ENCODE results near the gene IRAK1BP1. TPM values are rescaled to one million over a fixed set of nuclear protein-coding genes. Genes with fewer than 3 reads are reported as not detected.
"Not testable (repeated sequence)": the region's sequence is repeated elsewhere in the genome, so short reads cannot be mapped to it uniquely, and the experiment has no call there.

IRAK1BP1 gene
- total RNA-seq, 4 donors from 2014 or later: 3.6 to 11.6 (median 8.2) TPM

DNA sequence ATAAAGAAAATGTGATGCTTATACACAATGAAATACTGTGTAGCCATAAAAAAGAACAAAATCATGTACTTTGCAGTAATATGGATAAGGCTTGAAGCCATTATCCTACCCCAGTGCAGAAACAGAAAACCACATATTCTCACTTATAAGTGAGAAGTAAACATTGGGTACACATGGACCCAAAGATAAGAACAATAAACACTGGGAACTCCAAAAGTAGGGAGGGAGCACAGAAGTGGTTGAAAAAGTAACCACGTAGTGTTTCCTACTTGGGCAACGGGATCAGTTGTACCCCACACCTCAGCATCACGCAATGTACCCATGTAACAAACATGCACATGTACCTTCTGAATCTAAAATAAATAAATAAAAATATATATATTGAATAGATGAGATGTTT is 8.2 kb downstream of the IRAK1BP1 start:
- no peak for DNase-seq (ENCODE audit: low spot score in 2 of 2)
- Histone ChIP-seq H3K9me3 (peaks cover 0 to 9% (median 0%) of the 10 kb centered on the region in 4 donors), H3K4me1 (no peaks in the 10 kb centered on the region), H3K4me3 (no peak overlapping the region), H3K27ac (no peak overlapping the region), H3K36me3 (peaks cover 0 to 39% (median 0%) of the 10 kb centered on the region in 3 donors), H3K27me3 (no peaks in the 10 kb centered on the region)
- WGBS, 2 donors: 90 to 95% methylated on average over 3 of the region's 3 CpGs
- TF ChIP-seq, protein P1, sequence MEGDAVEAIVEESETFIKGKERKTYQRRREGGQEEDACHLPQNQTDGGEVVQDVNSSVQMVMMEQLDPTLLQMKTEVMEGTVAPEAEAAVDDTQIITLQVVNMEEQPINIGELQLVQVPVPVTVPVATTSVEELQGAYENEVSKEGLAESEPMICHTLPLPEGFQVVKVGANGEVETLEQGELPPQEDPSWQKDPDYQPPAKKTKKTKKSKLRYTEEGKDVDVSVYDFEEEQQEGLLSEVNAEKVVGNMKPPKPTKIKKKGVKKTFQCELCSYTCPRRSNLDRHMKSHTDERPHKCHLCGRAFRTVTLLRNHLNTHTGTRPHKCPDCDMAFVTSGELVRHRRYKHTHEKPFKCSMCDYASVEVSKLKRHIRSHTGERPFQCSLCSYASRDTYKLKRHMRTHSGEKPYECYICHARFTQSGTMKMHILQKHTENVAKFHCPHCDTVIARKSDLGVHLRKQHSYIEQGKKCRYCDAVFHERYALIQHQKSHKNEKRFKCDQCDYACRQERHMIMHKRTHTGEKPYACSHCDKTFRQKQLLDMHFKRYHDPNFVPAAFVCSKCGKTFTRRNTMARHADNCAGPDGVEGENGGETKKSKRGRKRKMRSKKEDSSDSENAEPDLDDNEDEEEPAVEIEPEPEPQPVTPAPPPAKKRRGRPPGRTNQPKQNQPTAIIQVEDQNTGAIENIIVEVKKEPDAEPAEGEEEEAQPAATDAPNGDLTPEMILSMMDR (IDR thresholded peaks at IDR 0.05): no peak
- TF ChIP-seq EP300 (IDR thresholded peaks at IDR 0.05) (no peak), POLR2A (IDR thresholded peaks at IDR 0.05) (no peak)

DNA sequence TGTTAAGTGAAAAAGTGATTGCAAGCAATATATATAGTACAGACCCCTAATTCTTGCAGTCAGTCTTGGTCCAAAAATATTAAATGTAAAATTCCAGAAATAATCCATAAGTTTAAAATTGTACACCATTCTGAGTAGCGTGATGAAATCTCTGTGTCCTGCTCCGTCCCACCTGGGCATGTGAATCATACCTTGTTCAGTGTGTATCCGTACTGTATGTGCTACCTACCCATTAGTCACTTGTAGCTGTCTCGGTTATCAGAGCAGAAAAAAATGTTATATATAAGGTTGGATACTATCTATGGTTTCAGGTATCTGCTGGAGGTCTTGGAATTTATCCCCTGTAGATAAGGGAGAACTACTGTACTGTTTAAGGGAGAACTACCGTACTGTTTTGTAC is 16.3 kb downstream of the IRAK1BP1 start:
- Histone ChIP-seq H3K4me1 (no peaks in the 10 kb centered on the region), H3K36me3 (peaks cover 0 to 13% (median 0%) of the 10 kb centered on the region in 3 donors), H3K27me3 (no peaks in the 10 kb centered on the region), H3K9me3 (no peaks in the 10 kb centered on the region), H3K27ac (no peak overlapping the region), H3K4me3 (no peak overlapping the region)
- WGBS, 2 donors: 93 to 96% methylated on average over 5 of the region's 5 CpGs
- no peak for DNase-seq (ENCODE audit: low spot score in 2 of 2)
- TF ChIP-seq EP300 (IDR thresholded peaks at IDR 0.05): no peak
- TF ChIP-seq, protein P1 (IDR thresholded peaks at IDR 0.05): no peak
- TF ChIP-seq POLR2A (IDR thresholded peaks at IDR 0.05): no peak

DNA sequence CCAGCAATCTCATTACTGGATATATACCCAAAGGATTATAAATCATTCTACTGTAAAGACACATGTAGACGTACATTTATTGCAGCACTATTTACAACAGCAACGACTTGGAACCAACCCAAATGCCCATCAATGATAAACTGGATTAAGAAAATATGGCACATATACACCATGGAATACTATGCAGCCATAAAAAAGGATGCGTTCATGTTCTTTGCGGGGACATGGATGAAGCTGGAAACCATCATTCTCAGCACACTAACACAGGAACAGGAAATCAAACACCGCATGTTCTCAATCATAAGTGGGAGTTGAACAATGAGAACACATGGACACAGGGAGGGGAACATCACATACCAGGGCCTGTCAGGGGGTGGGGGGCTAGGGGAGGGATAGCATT is 22.6 kb downstream of the IRAK1BP1 start:
- 95 to 96% methylated on average over 5 of the region's 5 CpGs for WGBS, 2 donors
- not testable (repeated sequence) for H3K9me3 ChIP-seq; H3K27me3 ChIP-seq; DNase-seq (ENCODE audit: low spot score in 2 of 2); H3K4me1 ChIP-seq; H3K4me3 ChIP-seq; H3K27ac ChIP-seq
- peaks cover 0 to 13% (median 0%) of the 10 kb centered on the region in 3 donors for H3K36me3 ChIP-seq

- TF ChIP-seq, protein P1 (IDR thresholded peaks at IDR 0.05): no peak
- H3K4me1 ChIP-seq: no peaks in the 10 kb centered on the region
- H3K9me3 ChIP-seq: no peaks in the 10 kb centered on the region
- peaks cover 0 to 11% (median 0%) of the 10 kb centered on the region in 3 donors for H3K36me3 ChIP-seq
- H3K4me3 ChIP-seq: no peak overlapping the region
- no peaks in the 10 kb centered on the region for H3K27me3 ChIP-seq
- H3K27ac ChIP-seq: no peak overlapping the region
- no peak for DNase-seq (ENCODE audit: low spot score in 2 of 2)
- WGBS, 2 donors: 92 to 93% methylated on average over 2 of the region's 2 CpGs
Observed at GRCh38 chr6:78896227-78896626, 28.9 kb downstream of the IRAK1BP1 start.

GRCh38 chr6:78908621-78909020 is 41.3 kb downstream of the IRAK1BP1 start:
- TF ChIP-seq, protein P1 (IDR thresholded peaks at IDR 0.05): no peak
- TF ChIP-seq POLR2A (IDR thresholded peaks at IDR 0.05): no peak
- no peak for TF ChIP-seq EP300 (IDR thresholded peaks at IDR 0.05)
- DNase-seq (ENCODE audit: low spot score in 2 of 2): no peak
- no peak overlapping the region for H3K27ac ChIP-seq
- peaks cover 0 to 3% (median 0%) of the 10 kb centered on the region in 3 donors for H3K36me3 ChIP-seq
- H3K4me3 ChIP-seq: no peak overlapping the region
- peaks cover 0 to 15% (median 0%) of the 10 kb centered on the region in 4 donors for H3K4me1 ChIP-seq
- no peaks in the 10 kb centered on the region for H3K27me3 ChIP-seq
- 88 to 91% methylated on average over 2 of the region's 2 CpGs for WGBS, 2 donors
- peaks cover 0 to 6% (median 0%) of the 10 kb centered on the region in 4 donors for H3K9me3 ChIP-seq

DNA sequence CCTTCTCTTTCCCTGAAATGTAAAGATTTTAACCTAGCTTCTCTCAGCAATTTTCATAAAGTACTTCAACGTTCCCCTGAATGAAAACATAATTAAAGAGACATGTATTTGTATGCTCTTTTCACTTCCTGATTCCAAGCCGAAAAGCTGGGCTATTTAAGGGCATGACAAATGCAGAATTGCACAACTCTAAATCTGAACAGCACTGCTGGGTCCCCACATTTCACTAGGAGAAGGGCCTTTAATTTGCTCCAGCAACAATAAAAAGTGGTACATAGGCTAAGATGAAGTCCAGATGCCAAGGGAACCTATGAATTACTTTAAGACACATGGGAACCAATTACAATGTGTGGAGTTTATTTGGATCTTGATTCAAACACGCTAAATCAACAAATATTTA is 42.0 kb downstream of the IRAK1BP1 start:
- TF ChIP-seq, protein P1 (IDR thresholded peaks at IDR 0.05): no peak
- no peak for TF ChIP-seq EP300 (IDR thresholded peaks at IDR 0.05)
- no peak for TF ChIP-seq POLR2A (IDR thresholded peaks at IDR 0.05)
- WGBS, 2 donors: 49 to 62% methylated on average over 3 of the region's 3 CpGs
- no peak for DNase-seq (ENCODE audit: low spot score in 2 of 2)
- H3K4me1 ChIP-seq: peaks cover 0 to 15% (median 0%) of the 10 kb centered on the region in 4 donors
- H3K27me3 ChIP-seq: no peaks in the 10 kb centered on the region
- H3K4me3 ChIP-seq: no peak overlapping the region
- no peaks in the 10 kb centered on the region for H3K36me3 ChIP-seq
- H3K9me3 ChIP-seq: peaks cover 0 to 6% (median 0%) of the 10 kb centered on the region in 4 donors
- H3K27ac ChIP-seq: no peak overlapping the region
